Measurements from ENCODE around the gene TCL1B. TPM values are rescaled to one million over a fixed set of nuclear protein-coding genes. Genes with fewer than 3 reads are reported as not detected.

The TCL1B gene
- polyA plus RNA-seq, 2 of the 4 experiments (the other 2 are of a cell fraction) = not detected

DNA sequence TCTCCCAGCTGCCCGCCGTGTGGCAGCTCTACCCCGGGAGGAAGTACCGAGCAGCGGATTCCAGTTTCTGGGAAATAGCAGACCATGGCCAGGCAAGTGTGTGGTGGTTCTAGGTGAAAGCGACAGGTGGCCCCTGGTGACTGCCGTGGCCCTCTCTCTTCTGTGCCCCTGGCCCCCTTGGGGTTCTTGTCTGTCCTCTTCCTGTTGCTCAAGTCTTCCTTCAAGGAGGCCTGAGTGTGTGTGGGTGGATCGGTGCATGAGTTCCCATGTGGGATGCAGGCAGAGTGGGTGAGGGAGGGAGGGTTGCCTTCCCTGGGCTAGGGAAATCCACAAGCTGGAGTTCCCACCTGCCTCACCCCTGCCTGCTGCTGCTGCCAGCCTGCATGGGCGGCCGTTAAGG lies 4.6 kb downstream of the TCL1B start:
- Histone ChIP-seq H3K27ac (no peak overlapping the region), H3K9me3 (no peaks in the 10 kb centered on the region), H3K4me1 (no peaks in the 10 kb centered on the region), H3K4me2 (no peak overlapping the region), H3K4me3 (no peak overlapping the region)
- ATAC-seq (no peak), DNase-seq (ENCODE audit: low read depth in 1 of 2, low spot score in 1 of 2) (no peak), FAIRE-seq (no peak)
- TF ChIP-seq TFCP2L1 (CRISPR knock-in tag; IDR thresholded peaks at IDR 0.05) = no peak
- no peak for TF ChIP-seq HOXB5 (CRISPR knock-in tag; IDR thresholded peaks at IDR 0.05)
- TF ChIP-seq HEYL (CRISPR knock-in tag; IDR thresholded peaks at IDR 0.05) = no peak
- TF ChIP-seq SMC3 (IDR thresholded peaks at IDR 0.05) = no peak
- TF ChIP-seq, protein P1, sequence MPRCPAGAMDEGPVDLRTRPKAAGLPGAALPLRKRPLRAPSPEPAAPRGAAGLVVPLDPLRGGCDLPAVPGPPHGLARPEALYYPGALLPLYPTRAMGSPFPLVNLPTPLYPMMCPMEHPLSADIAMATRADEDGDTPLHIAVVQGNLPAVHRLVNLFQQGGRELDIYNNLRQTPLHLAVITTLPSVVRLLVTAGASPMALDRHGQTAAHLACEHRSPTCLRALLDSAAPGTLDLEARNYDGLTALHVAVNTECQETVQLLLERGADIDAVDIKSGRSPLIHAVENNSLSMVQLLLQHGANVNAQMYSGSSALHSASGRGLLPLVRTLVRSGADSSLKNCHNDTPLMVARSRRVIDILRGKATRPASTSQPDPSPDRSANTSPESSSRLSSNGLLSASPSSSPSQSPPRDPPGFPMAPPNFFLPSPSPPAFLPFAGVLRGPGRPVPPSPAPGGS (IDR thresholded peaks at IDR 0.05) = no peak
- no peak for TF ChIP-seq MAZ (IDR thresholded peaks at IDR 0.05; ENCODE audit: borderline replicate concordance, low read depth, low read length)
- TF ChIP-seq RNF2 (IDR thresholded peaks at IDR 0.05; ENCODE audit: borderline replicate concordance, low read depth) = no peak
- TF ChIP-seq PHF8 (IDR thresholded peaks at IDR 0.05; ENCODE audit: borderline replicate concordance, low read depth) = no peak
- no peak for TF ChIP-seq KDM5A (IDR thresholded peaks at IDR 0.05)
- TF ChIP-seq ZC3H11A (IDR thresholded peaks at IDR 0.05) = no peak
- no peak for TF ChIP-seq EP300 (IDR thresholded peaks at IDR 0.05)
- ChIA-PET POLR2A (no interaction called here), CTCF (no interaction called here)
- 51% methylated on average over 6 of the region's 10 CpGs for WGBS (ENCODE audit: missing lambda C conversion rate)

DNA sequence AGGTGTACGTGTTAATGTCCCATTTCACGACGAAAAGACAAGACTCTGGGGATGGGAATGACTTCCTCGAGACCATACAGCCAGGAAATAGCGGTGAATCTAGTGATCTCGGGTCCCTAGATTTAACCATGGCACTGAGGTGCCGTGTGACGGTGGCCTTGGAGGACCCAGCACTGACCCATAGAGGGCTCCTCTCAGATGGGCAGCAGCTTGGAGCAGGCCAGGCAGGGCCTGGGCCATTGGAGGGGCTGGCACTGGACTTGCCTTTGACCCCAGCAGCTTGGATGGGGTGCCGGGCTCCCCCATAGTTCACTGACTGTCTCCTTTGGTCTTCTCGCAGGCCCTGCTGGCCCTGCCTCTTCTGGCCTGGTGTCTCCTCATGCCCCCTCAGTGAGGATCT lies 5.4 kb downstream of the TCL1B start:
- no peak overlapping the region for H3K4me2 ChIP-seq
- CTCF ChIA-PET = no interaction called here
- no peak for TF ChIP-seq ZFP36 (IDR thresholded peaks at IDR 0.05; ENCODE audit: borderline replicate concordance, partially characterized antibody)
- TF ChIP-seq, protein P2, sequence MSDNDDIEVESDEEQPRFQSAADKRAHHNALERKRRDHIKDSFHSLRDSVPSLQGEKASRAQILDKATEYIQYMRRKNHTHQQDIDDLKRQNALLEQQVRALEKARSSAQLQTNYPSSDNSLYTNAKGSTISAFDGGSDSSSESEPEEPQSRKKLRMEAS (IDR thresholded peaks at IDR 0.05) = no peak
- no peak for TF ChIP-seq TFCP2L1 (CRISPR knock-in tag; IDR thresholded peaks at IDR 0.05)
- TF ChIP-seq HOXB13 (CRISPR knock-in tag; IDR thresholded peaks at IDR 0.05; ENCODE audit: low read depth) = no peak
- TF ChIP-seq HDAC2 (IDR thresholded peaks at IDR 0.05) = no peak
- TF ChIP-seq KDM1A (IDR thresholded peaks at IDR 0.05; ENCODE audit: low read depth) = no peak
- TF ChIP-seq HOXB5 (CRISPR knock-in tag; IDR thresholded peaks at IDR 0.05) = no peak
- no peak for TF ChIP-seq FOSB (CRISPR knock-in tag; IDR thresholded peaks at IDR 0.05)
- TF ChIP-seq MAZ (IDR thresholded peaks at IDR 0.05; ENCODE audit: borderline replicate concordance, low read depth, low read length) = no peak
- no peak for TF ChIP-seq MYC (IDR thresholded peaks at IDR 0.05; ENCODE audit: borderline replicate concordance, low read length)
- TF ChIP-seq SREBF2 (IDR thresholded peaks at IDR 0.05) = no peak
- no peak for TF ChIP-seq MAFK (IDR thresholded peaks at IDR 0.05; ENCODE audit: partially characterized antibody)
- no peak for TF ChIP-seq NR3C1 (IDR thresholded peaks at IDR 0.05)
- no peak for TF ChIP-seq KDM5A (IDR thresholded peaks at IDR 0.05)
- TF ChIP-seq, protein P3, sequence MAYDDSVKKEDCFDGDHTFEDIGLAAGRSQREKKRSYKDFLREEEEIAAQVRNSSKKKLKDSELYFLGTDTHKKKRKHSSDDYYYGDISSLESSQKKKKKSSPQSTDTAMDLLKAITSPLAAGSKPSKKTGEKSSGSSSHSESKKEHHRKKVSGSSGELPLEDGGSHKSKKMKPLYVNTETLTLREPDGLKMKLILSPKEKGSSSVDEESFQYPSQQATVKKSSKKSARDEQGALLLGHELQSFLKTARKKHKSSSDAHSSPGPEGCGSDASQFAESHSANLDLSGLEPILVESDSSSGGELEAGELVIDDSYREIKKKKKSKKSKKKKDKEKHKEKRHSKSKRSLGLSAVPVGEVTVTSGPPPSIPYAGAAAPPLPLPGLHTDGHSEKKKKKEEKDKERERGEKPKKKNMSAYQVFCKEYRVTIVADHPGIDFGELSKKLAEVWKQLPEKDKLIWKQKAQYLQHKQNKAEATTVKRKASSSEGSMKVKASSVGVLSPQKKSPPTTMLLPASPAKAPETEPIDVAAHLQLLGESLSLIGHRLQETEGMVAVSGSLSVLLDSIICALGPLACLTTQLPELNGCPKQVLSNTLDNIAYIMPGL (CRISPR knock-in tag; IDR thresholded peaks at IDR 0.05; ENCODE audit: borderline replicate concordance) = no peak
- H3K4me3 ChIP-seq = no peak overlapping the region
- H3K27ac ChIP-seq = no peak overlapping the region
- DNase-seq (ENCODE audit: low read depth in 1 of 2, low spot score in 1 of 2) = no peak
- no peak for ATAC-seq
- FAIRE-seq = no peak
- H3K4me1 ChIP-seq = no peaks in the 10 kb centered on the region
- POLR2A ChIA-PET = no interaction called here
- WGBS (ENCODE audit: missing lambda C conversion rate) = 56% methylated on average over 10 of the region's 10 CpGs
- H3K9me3 ChIP-seq = no peaks in the 10 kb centered on the region

DNA sequence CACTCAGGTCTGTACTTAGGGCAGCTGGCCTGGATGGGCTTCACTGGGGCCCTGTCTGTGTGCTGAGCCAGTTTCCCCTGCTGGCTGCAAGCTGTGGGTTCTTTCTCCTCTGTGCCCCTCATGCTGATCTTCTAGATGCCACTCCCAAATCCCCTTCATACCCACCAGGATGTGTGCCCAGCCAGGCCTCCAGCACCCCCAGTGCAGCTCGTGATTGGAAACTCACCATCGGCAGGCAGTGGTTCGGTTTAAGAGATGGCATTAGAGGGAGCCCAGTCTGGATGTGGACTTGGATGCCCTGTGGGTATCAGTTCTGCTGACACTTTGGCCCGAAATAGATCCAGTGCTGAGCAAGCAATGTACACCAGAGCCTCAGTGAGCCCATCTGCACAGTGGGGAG lies 5.9 kb downstream of the TCL1B start:
- WGBS (ENCODE audit: missing lambda C conversion rate) = 30% methylated on average over 3 of the region's 4 CpGs
- DNase-seq (ENCODE audit: low read depth in 1 of 2, low spot score in 1 of 2) (no peak), FAIRE-seq (no peak), ATAC-seq (no peak)
- POLR2A ChIA-PET = no interaction called here
- no peaks in the 10 kb centered on the region for H3K9me3 ChIP-seq
- H3K4me1 ChIP-seq = no peaks in the 10 kb centered on the region
- CTCF ChIA-PET = no interaction called here
- no peak overlapping the region for H3K4me3 ChIP-seq
- no peak overlapping the region for H3K4me2 ChIP-seq
- no peak overlapping the region for H3K27ac ChIP-seq
- no peak for TF ChIP-seq NFE2L2 (conservative IDR thresholded peaks at IDR 0.05; ENCODE audit: low read length)
- TF ChIP-seq, protein P4, sequence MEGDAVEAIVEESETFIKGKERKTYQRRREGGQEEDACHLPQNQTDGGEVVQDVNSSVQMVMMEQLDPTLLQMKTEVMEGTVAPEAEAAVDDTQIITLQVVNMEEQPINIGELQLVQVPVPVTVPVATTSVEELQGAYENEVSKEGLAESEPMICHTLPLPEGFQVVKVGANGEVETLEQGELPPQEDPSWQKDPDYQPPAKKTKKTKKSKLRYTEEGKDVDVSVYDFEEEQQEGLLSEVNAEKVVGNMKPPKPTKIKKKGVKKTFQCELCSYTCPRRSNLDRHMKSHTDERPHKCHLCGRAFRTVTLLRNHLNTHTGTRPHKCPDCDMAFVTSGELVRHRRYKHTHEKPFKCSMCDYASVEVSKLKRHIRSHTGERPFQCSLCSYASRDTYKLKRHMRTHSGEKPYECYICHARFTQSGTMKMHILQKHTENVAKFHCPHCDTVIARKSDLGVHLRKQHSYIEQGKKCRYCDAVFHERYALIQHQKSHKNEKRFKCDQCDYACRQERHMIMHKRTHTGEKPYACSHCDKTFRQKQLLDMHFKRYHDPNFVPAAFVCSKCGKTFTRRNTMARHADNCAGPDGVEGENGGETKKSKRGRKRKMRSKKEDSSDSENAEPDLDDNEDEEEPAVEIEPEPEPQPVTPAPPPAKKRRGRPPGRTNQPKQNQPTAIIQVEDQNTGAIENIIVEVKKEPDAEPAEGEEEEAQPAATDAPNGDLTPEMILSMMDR (IDR thresholded peaks at IDR 0.05) = no peak
- TF ChIP-seq EHF (CRISPR knock-in tag; IDR thresholded peaks at IDR 0.05) = no peak
- TF ChIP-seq ESRRA (IDR thresholded peaks at IDR 0.05; ENCODE audit: borderline replicate concordance, low read length) = no peak
- no peak for TF ChIP-seq FOSB (CRISPR knock-in tag; IDR thresholded peaks at IDR 0.05)
- no peak for TF ChIP-seq ZNF302 (CRISPR knock-in tag; IDR thresholded peaks at IDR 0.05)
- TF ChIP-seq ZFP36 (IDR thresholded peaks at IDR 0.05; ENCODE audit: borderline replicate concordance, partially characterized antibody) = no peak
- TF ChIP-seq RCOR1 (IDR thresholded peaks at IDR 0.05; ENCODE audit: low read depth, low read length) = no peak
- no peak for TF ChIP-seq RFX5 (IDR thresholded peaks at IDR 0.05)
- TF ChIP-seq TFCP2L1 (CRISPR knock-in tag; IDR thresholded peaks at IDR 0.05) = no peak
- TF ChIP-seq, protein P5, sequence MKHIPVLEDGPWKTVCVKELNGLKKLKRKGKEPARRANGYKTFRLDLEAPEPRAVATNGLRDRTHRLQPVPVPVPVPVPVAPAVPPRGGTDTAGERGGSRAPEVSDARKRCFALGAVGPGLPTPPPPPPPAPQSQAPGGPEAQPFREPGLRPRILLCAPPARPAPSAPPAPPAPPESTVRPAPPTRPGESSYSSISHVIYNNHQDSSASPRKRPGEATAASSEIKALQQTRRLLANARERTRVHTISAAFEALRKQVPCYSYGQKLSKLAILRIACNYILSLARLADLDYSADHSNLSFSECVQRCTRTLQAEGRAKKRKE (CRISPR knock-in tag; IDR thresholded peaks at IDR 0.05; ENCODE audit: low read depth) = no peak
- no peak for TF ChIP-seq CBX8 (IDR thresholded peaks at IDR 0.05)
